ENCODE results near the gene GAS1.

GRCh38 chr9:86902176-86902575, 45.1 kb downstream of the GAS1 start:
- no peak for TF ChIP-seq YY1 (IDR thresholded peaks at IDR 0.05)
- TF ChIP-seq, protein P1, sequence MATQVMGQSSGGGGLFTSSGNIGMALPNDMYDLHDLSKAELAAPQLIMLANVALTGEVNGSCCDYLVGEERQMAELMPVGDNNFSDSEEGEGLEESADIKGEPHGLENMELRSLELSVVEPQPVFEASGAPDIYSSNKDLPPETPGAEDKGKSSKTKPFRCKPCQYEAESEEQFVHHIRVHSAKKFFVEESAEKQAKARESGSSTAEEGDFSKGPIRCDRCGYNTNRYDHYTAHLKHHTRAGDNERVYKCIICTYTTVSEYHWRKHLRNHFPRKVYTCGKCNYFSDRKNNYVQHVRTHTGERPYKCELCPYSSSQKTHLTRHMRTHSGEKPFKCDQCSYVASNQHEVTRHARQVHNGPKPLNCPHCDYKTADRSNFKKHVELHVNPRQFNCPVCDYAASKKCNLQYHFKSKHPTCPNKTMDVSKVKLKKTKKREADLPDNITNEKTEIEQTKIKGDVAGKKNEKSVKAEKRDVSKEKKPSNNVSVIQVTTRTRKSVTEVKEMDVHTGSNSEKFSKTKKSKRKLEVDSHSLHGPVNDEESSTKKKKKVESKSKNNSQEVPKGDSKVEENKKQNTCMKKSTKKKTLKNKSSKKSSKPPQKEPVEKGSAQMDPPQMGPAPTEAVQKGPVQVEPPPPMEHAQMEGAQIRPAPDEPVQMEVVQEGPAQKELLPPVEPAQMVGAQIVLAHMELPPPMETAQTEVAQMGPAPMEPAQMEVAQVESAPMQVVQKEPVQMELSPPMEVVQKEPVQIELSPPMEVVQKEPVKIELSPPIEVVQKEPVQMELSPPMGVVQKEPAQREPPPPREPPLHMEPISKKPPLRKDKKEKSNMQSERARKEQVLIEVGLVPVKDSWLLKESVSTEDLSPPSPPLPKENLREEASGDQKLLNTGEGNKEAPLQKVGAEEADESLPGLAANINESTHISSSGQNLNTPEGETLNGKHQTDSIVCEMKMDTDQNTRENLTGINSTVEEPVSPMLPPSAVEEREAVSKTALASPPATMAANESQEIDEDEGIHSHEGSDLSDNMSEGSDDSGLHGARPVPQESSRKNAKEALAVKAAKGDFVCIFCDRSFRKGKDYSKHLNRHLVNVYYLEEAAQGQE (IDR thresholded peaks at IDR 0.05) = no peak
- TF ChIP-seq, protein P2, sequence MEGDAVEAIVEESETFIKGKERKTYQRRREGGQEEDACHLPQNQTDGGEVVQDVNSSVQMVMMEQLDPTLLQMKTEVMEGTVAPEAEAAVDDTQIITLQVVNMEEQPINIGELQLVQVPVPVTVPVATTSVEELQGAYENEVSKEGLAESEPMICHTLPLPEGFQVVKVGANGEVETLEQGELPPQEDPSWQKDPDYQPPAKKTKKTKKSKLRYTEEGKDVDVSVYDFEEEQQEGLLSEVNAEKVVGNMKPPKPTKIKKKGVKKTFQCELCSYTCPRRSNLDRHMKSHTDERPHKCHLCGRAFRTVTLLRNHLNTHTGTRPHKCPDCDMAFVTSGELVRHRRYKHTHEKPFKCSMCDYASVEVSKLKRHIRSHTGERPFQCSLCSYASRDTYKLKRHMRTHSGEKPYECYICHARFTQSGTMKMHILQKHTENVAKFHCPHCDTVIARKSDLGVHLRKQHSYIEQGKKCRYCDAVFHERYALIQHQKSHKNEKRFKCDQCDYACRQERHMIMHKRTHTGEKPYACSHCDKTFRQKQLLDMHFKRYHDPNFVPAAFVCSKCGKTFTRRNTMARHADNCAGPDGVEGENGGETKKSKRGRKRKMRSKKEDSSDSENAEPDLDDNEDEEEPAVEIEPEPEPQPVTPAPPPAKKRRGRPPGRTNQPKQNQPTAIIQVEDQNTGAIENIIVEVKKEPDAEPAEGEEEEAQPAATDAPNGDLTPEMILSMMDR (IDR thresholded peaks at IDR 0.05; ENCODE audit: low read depth, low read length, missing input control) = no peak
- TF ChIP-seq FOXA1 (IDR thresholded peaks at IDR 0.05) = no peak
- TF ChIP-seq, protein P3, sequence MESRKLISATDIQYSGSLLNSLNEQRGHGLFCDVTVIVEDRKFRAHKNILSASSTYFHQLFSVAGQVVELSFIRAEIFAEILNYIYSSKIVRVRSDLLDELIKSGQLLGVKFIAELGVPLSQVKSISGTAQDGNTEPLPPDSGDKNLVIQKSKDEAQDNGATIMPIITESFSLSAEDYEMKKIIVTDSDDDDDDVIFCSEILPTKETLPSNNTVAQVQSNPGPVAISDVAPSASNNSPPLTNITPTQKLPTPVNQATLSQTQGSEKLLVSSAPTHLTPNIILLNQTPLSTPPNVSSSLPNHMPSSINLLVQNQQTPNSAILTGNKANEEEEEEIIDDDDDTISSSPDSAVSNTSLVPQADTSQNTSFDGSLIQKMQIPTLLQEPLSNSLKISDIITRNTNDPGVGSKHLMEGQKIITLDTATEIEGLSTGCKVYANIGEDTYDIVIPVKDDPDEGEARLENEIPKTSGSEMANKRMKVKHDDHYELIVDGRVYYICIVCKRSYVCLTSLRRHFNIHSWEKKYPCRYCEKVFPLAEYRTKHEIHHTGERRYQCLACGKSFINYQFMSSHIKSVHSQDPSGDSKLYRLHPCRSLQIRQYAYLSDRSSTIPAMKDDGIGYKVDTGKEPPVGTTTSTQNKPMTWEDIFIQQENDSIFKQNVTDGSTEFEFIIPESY (IDR thresholded peaks at IDR 0.05) = no peak
- TF ChIP-seq RAD21 (IDR thresholded peaks at IDR 0.05) = no peak

Data from liver (tissue), 3 donors.